ENCODE data around the gene F7. TPM values are rescaled to one million over a fixed set of nuclear protein-coding genes. Genes with fewer than 3 reads are reported as not detected.
"Not testable (repeated sequence)": the region's sequence is repeated elsewhere in the genome, so short reads cannot be mapped to it uniquely, and the experiment has no call there.

F7 gene
- total RNA-seq, 1 donor from 2014 or later = not detected

GRCh38 chr13:113098162-113098732 is 7.3 kb upstream of the F7 start:
- DNase-seq (ENCODE audit: extremely low read depth, low read depth, low spot score) = no peak

GRCh38 chr13:113099142-113099541 is 6.4 kb upstream of the F7 start:
- no peak for DNase-seq (ENCODE audit: extremely low read depth, low read depth, low spot score)

- DNase-seq (ENCODE audit: extremely low read depth, low read depth, low spot score) = not testable (repeated sequence)
Observed at GRCh38 chr13:113102302-113102701, 3.3 kb upstream of the F7 start.

GRCh38 chr13:113102727-113103126 is 2.9 kb upstream of the F7 start:
- DNase-seq (ENCODE audit: extremely low read depth, low read depth, low spot score) = no peak

- no peak for DNase-seq (ENCODE audit: extremely low read depth, low read depth, low spot score)
Observed at GRCh38 chr13:113103646-113104045, 1.9 kb upstream of the F7 start.

- no peak for DNase-seq (ENCODE audit: extremely low read depth, low read depth, low spot score)
Observed at GRCh38 chr13:113105921-113106452, 396 bp downstream of the F7 start.

GRCh38 chr13:113106711-113107351 is 1.2 kb downstream of the F7 start:
- no peak for DNase-seq (ENCODE audit: extremely low read depth, low read depth, low spot score)

GRCh38 chr13:113108521-113108920 is 2.9 kb downstream of the F7 start:
- not testable (repeated sequence) for DNase-seq (ENCODE audit: extremely low read depth, low read depth, low spot score)

- no peak for DNase-seq (ENCODE audit: extremely low read depth, low read depth, low spot score)
Observed at GRCh38 chr13:113109151-113110047, 3.8 kb downstream of the F7 start.

- no peak for DNase-seq (ENCODE audit: extremely low read depth, low read depth, low spot score)
Observed at GRCh38 chr13:113110048-113110851, 4.7 kb downstream of the F7 start.

- no peak for DNase-seq (ENCODE audit: extremely low read depth, low read depth, low spot score)
Observed at GRCh38 chr13:113110852-113111315, 5.3 kb downstream of the F7 start.

- DNase-seq (ENCODE audit: extremely low read depth, low read depth, low spot score) = not testable (repeated sequence)
Observed at GRCh38 chr13:113111821-113112220, 6.2 kb downstream of the F7 start.

- DNase-seq (ENCODE audit: extremely low read depth, low read depth, low spot score) = not testable (repeated sequence)
Observed at GRCh38 chr13:113112475-113112874, 6.9 kb downstream of the F7 start.

GRCh38 chr13:113112893-113113845 is 7.6 kb downstream of the F7 start:
- no peak for DNase-seq (ENCODE audit: extremely low read depth, low read depth, low spot score)

- no peak for DNase-seq (ENCODE audit: extremely low read depth, low read depth, low spot score)
Observed at GRCh38 chr13:113113846-113114271, 8.3 kb downstream of the F7 start.

GRCh38 chr13:113114511-113115362 is 9.1 kb downstream of the F7 start:
- no peak for DNase-seq (ENCODE audit: extremely low read depth, low read depth, low spot score)

GRCh38 chr13:113115363-113116205 is 10.0 kb downstream of the F7 start:
- no peak for DNase-seq (ENCODE audit: extremely low read depth, low read depth, low spot score)

Measured in glomerular endothelial cell (primary cell).